OCI-LY3 (cell line): ENCODE results near the gene SYT5.

ENCODE experiments used
- EZH2phosphoT487 ChIP-seq: fragments of 200-600 bp; shearing (Covaris generic); IDR thresholded peaks from 2 replicates; pipeline ENCODE4 v1.6.1; 2018; ENCODE audit warnings: antibody characterized with exemption, mixed run types, low read depth
- TF ChIP-seq, protein P1 (sequence below): fragments of 200-600, 300-600 bp; sonication (generic); IDR thresholded peaks from 2 replicates; pipeline ENCODE4 v1.5.1; 2014; ENCODE audit warnings: antibody characterized with exemption, low read length, low read depth

GRCh38 chr19:55227241-55228014 is 47.3 kb upstream of the SYT5 start:
- TF ChIP-seq, protein P1, sequence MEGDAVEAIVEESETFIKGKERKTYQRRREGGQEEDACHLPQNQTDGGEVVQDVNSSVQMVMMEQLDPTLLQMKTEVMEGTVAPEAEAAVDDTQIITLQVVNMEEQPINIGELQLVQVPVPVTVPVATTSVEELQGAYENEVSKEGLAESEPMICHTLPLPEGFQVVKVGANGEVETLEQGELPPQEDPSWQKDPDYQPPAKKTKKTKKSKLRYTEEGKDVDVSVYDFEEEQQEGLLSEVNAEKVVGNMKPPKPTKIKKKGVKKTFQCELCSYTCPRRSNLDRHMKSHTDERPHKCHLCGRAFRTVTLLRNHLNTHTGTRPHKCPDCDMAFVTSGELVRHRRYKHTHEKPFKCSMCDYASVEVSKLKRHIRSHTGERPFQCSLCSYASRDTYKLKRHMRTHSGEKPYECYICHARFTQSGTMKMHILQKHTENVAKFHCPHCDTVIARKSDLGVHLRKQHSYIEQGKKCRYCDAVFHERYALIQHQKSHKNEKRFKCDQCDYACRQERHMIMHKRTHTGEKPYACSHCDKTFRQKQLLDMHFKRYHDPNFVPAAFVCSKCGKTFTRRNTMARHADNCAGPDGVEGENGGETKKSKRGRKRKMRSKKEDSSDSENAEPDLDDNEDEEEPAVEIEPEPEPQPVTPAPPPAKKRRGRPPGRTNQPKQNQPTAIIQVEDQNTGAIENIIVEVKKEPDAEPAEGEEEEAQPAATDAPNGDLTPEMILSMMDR, result no peak
- TF ChIP-seq EZH2phosphoT487, result no peak
